ENCODE data around the gene GATA3.

Gene GATA3

DNA sequence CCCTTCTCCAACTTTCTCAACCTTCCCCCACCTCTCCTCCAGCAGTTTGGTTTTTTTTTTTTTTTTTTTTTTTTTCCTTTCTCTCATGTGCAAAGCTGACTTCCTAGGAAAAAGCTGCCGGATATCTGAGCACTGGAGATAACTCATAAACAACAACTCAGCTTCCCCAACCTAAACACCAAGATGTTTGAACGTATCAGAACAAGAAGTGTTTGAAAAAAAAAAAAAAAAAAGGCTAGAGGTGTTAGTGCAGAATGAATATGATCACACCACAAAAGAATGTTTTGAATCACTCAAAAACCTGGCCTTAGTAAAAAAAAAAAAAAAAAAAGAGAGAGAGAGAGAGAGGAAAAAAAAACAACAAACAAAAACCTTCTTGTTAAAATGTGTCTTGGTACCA lies 11.2 kb downstream of the GATA3 start:
- no peak for DNase-seq

DNA sequence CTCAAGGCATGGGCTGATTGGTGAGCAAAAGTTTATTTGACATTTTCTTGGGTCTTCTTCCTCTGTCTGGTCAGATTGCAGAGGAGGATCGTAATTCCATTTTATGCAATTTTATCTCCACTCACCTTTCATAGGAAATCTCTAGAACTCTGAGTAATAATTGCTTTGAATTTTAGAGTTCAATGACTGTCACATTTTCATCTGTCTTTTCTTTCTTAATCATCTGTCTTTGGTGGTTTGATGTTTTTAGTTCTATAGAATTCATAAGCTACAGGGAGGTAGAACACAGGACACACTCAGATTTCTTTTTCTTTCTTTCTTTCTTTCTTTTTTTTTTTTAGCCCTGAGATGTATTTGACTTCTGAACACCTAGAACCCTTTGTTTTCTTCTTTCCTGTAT lies 11.6 kb downstream of the GATA3 start:
- DNase-seq: no peak

DNA sequence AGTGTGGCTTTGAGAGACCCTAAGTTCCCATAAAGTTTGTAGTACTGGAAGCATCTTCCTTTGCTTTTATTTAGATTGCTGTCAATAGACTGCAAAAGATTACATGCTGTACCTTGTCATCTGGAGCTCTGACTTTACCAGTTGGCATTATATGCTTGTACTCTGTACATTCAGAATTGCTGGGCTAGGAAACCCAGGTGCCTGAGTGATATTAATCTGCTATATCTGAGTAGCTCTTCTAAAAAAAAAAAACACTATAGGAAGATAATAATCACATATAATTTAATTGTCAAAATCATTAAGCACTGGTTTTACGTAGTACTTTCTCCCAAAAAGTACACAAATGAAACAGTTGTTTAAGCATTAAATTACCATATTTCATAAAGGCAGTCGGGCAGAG lies 12.3 kb downstream of the GATA3 start:
- no peak for DNase-seq

DNA sequence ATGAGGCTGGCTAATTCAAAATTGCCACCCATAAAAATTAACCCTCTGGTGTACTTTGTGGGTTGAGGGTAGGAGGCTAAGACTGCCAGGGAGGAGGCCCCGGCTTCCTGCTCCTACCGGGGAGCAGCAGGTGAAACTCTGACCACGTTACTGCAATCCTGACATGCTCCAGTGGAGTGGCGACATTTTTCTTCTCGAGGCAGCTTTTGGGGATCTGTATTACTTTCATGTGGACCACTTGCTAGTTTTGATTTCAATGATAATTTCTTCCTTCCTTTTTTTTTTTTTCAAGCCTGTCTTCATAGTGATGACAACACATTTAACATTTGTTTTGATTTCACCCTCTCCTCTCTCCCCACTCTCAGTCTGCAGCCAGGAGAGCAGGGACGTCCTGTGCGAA lies 14.6 kb downstream of the GATA3 start:
- DNase-seq: no peak

DNA sequence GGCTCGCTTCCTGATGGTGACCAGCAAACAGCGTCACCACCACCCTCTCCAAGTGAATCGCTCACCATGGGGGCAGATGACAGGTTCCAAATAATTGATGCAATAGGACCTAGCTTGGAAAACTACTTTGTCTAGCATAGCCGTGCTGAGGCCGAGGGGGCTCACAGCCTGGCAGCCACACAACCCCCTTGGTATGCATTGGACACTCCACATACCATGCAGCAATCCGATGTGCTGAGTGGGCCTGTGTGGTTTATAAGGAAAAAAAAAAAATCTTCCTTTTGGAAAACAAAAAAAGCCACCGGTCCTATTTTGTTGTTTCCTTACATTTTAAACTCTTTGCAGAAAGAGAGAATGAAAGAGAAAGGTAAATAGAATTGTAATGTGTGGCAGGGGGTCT lies 15.1 kb downstream of the GATA3 start:
- DNase-seq: no peak

DNA sequence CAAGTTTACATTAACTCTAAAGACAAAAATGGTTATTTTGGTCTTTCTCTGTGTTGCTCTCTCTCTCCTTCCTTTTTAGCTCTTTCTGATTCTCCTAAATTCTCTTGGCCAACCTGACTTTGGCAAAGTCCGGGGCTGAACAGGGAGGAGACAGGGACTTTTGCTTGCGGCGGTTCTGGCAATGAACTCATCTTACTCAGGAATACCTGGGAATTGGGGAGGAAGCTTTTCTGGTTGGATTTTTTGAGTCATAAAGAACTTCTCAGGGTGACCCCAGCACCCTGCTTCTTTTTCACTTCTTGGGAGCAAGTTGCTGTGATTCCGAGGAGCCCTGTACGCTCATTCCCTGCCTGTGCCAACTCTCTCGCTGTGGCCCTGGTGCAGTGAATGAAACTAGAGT lies 16.0 kb downstream of the GATA3 start:
- DNase-seq: no peak

DNA sequence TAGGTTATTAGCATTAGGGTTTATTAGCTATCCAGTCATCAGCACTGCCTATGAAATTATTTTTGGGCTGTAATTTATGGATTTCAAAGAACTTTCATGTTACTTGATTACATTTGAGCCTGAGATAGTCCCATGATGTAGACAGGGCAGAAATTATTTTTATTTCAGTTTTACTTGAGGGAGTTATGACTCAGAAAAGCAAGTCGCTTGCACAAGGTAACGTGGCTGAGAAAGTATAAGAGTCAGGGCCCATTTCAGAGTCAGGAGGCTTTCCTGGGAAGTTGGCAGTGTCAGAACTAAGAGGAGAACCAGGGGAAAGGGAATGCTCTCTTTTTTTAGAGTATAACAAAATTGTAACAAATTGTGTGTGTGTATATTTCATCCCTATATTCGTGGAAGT lies 16.5 kb downstream of the GATA3 start:
- DNase-seq: no peak

DNA sequence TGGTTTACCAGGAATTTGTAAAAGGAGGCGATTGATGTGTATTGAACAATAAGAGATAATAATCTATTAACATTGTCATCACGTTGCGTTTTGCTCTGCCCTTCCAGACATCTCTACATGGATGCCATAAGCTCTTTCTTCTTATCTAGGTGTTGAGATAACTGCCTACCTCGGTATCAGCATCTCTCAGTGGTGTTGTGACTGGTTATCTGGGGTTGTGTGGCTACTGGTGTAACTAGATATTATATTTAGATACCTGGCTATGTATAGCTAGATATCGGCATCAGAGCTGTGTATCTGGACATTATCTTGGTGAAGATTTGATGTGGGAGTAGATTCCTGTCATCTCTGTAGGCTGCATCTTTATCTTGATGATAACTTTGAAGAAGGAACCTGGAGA lies 17.2 kb downstream of the GATA3 start:
- DNase-seq: no peak

DNA sequence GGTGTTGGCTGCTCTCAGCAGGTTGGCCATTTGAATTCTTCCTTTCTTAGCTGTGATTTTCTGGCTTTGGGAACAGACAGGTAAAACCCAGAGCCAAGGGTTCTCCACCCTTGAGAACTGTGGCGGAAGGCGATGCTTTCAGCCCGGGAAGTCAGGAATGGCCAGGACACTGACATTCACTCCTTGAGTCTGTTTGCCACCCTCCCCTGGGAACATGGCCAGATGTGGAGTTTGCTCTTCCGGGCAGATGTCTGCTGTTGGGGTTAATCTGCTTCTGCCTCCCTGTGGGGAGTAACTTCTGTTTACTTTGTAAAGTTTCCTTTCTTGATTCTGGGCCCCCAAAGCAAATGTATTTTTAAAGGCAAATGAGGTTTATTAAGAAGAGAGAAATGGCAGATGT lies 17.7 kb downstream of the GATA3 start:
- no peak for DNase-seq

DNA sequence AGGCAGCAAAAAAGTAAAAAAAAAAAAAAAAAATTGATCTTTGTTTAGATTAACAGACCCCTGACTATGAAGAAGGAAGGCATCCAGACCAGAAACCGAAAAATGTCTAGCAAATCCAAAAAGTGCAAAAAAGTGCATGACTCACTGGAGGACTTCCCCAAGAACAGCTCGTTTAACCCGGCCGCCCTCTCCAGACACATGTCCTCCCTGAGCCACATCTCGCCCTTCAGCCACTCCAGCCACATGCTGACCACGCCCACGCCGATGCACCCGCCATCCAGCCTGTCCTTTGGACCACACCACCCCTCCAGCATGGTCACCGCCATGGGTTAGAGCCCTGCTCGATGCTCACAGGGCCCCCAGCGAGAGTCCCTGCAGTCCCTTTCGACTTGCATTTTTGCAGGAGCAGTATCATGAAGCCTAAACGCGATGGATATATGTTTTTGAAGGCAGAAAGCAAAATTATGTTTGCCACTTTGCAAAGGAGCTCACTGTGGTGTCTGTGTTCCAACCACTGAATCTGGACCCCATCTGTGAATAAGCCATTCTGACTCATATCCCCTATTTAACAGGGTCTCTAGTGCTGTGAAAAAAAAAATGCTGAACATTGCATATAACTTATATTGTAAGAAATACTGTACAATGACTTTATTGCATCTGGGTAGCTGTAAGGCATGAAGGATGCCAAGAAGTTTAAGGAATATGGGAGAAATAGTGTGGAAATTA lies 19.4 kb downstream of the GATA3 start:
- no peak for DNase-seq

DNA sequence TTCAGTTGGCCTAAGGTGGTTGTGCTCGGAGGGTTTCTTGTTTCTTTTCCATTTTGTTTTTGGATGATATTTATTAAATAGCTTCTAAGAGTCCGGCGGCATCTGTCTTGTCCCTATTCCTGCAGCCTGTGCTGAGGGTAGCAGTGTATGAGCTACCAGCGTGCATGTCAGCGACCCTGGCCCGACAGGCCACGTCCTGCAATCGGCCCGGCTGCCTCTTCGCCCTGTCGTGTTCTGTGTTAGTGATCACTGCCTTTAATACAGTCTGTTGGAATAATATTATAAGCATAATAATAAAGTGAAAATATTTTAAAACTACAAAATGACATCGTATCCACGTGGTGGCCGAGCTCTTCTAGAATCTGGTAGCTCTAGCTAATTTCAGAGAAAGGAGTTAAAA lies 20.4 kb downstream of the GATA3 start:
- DNase-seq: no peak

DNA sequence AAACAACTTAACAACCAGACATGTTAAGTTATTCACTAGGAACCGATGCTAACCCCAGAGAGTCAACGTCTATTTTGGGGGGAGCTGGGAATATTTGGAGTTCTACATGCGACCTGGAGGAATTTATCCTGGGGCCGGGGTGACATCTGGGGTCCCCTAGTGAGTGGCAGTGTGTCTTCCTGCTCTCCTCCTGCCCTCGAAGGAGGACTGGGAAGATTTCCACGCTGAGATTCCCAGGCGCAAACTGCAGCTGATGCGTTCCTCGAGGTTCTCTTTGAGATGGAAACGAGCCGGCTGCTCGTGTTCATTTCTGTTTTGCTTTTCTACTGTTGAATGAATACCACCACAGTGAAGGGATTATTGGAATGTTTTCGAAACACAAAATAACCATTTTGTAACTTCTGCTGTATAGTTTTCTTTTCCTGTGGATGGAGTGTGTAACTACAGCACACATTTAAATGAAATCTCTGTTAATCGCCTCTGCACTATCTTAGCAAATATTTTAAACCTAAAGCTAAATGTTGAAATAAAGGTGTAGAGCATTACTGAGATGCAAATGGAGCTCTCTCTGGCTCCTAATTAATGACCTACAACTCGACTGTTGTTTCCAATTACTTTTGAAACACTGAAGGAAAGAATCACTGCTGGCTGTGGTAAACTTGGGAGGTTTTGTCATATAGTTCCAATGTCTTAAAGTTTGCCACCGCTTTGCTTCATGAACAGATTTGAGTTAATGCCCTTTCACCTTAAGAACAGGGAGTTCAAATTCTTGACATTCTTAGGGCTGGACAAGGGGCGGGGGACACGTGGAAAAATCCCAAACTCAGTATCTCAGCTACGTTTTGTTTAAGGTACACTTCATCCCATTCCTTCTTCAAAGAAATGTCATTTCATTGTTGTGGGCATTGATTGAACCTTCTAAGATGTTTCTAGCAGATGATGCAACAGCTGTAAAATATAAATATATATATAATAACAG lies 21.1 kb downstream of the GATA3 start:
- DNase-seq: no peak

DNA sequence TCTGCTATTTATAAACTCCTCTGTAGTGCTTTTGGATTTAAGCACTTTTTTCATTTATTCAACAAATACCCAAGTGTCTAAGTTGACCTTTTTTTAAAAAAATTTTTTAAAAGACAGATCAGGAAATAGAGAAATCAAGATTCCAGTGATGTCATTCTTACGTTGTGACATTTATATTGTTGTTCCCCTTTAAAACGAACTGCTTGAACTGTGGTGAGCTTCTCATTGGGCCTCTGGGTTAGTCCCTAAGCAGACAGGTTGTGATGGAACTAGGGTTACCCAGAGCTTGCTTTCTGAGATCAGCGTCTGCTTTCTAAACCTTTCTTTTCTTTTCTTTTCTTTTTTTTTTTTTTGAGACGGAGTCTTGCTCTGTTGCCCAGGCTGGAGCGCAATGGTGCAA lies 22.4 kb downstream of the GATA3 start:
- no peak for DNase-seq

DNA sequence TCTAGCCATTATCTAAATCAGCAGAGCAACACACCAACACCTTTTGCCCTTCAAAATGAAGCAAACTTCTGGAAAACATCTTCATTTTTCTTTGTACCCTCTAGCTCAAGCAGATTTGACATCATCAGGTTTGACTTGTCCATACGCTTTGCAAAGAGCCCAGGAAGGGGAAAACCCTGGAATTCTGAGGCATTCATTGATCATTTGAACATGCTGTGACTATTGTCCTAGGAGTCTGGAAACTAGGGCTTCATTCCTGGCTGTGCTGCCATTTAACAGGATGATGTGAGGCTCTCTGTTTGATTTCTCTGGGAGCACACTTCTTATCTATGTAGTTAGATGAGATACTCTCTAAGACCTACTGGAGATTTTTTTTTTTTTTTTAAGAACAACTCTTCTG lies 23.5 kb downstream of the GATA3 start:
- DNase-seq: no peak

DNA sequence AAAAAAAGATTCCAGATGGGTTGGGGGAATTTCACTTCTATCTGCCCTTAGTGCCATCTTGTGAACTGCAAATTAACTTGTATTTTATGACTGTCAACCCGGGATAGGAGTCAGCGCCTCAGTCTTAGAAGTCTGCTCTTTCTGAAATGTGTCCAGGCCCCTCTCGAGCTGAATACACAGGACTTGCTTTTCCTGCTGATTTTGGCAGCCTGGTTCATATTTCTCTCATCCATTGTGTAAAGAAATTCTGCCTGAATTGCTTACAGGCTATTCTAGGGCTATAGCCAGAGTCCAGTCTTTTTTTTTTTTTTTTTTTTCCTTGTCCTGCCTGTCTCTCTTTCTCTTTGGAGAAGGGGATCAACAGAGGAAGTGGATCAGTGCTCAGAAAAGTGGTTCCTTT lies 24.6 kb downstream of the GATA3 start:
- DNase-seq: no peak

DNA sequence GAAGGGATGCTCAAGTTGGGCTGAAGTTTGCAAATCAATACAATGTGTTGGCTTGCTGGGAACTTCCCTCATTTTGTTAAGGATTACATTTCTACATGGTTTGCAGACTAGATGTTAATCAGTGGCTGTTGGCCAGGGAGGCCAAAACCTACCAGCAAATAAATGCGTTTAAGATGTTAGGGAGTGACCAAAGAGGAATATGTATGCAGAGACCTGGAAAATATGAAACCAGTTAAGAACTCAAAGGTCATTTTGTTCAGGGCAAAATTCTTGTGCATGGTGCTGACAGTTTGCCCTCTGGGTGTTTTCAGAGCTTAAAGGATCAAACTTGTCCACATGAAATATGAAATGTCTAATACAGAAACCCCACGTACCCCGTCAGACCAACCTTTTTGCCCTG lies 30.3 kb downstream of the GATA3 start:
- DNase-seq: no peak

DNA sequence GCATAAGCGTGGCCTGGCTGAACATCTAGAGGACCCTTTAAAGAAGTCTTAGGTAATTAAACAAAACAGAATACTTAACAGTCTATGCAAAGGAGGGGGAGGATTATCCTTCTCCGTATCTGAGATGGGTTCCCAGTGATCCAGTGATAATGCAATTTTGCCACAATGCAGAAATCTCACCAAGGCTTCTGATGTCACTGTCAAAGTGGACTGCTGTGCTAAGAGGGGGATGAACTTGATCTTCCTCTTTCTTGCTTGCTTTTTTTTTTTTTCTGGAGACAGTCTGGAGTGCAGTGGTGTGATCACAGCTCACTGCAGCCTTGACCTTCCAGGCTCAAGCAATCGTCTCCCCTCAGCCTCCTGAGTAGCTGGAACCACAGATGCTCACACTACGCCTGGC lies 30.8 kb downstream of the GATA3 start:
- no peak for DNase-seq

DNA sequence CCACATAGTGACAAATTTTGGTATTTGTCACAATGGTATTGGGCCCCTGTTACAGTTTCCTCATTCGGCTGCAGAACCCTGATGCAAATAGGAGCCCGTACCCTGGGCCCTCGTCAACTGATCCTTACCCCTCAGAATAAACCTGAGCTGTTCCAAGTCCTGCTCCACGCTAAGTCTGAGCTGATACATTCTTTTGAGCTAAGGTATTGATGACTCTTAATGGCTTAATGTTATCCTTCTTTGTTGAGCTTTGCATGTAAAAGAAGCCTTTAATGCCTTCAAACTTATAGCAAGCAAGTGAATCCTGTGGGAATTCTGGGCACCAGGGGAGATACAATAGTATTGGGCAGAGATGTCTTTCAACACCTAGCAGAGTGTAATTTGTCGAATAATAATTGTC lies 31.8 kb downstream of the GATA3 start:
- DNase-seq: no peak

DNA sequence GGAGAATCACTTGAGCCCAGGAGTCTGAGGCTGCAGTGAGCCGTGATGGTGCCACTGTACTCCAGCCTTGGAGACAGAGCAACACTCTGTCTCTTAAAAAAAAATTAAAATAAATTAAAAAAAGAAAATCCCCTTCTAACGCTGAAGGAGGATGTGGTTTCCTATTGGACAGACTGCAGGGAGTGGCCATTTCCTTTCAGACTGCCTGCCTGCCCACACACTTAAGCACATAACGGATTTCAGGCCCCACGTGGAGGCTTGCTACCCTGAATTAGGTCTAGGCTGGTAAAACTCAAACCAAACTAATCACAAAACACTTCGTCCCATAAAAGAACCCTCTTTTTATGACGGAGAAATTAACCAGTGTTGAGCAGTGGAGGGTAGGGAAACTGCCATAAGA lies 34.0 kb downstream of the GATA3 start:
- no peak for DNase-seq

DNA sequence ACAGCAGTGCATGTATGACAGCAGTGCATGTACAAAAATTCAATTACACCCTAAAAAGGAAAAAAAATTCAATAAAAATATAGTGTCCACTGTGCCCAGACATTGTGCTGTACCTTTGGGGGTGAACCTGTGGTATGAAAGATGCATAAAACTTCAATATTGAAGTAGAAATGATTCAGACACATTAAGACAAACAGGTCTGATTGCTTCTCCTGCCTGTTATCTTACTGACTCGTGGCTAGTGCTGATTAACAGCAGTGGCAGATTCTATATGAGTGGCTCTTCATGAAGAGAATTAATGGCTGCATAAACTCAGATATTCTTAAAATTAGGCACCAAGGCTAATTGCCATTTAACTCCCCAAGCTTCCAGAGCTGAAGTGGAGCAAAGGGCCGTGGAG lies 37.9 kb downstream of the GATA3 start:
- DNase-seq: no peak

DNA sequence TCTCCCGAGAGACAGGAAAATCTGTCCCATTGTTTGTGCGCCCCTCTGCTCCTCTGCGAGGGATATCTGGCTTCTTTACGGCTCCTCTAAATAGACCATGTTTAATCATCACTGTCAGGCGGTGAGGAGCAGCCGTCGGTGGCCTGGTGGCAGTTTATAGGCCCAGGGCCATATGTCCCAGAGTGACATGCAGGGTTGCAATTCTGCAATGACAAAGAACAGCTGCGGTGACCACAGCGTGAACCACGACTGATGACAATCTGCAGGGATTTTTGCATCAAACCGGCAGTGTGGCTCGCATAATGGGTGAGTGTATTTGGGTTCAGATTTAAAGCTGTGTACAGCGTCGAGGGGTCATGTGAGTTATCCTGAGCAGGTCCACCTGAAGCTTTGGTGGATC lies 41.5 kb downstream of the GATA3 start:
- no peak for DNase-seq

DNA sequence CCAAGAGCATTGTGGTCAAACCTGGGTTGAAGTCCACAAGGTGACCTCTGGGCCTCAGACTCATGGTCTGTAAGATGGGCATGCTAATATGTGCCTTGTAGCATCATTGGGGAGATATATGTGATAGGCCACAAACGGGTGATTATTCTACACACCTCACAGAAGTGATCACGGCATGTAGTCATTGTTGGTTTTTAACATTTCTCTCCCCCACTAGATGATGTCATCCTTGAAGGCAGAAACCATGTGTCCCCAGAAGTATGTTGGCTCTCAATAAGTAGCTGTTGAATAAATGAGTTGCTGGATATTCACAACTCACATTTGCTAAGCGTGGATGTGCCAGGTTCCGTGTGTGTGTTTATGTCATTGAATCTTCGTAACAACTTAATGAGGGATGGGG lies 42.4 kb downstream of the GATA3 start:
- no peak for DNase-seq

DNA sequence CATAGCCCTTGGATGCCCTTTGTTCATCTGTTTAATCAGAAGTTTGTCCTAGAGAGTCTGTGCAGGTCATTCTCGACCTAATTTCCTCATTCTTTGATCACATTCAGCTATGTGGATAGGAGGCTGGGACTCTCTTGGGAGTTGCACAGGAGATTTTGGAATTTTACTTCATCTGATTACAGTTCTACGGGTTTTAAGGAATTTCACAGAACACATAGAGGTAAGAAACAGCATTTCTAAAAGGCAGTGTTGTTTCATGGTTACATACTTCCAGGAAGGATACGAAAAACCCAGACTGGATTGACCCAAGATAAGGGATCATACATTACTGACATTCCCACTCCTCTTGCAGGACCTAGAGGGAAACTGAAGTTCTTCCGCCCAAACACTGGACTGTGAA lies 45.9 kb downstream of the GATA3 start:
- DNase-seq: no peak

DNA sequence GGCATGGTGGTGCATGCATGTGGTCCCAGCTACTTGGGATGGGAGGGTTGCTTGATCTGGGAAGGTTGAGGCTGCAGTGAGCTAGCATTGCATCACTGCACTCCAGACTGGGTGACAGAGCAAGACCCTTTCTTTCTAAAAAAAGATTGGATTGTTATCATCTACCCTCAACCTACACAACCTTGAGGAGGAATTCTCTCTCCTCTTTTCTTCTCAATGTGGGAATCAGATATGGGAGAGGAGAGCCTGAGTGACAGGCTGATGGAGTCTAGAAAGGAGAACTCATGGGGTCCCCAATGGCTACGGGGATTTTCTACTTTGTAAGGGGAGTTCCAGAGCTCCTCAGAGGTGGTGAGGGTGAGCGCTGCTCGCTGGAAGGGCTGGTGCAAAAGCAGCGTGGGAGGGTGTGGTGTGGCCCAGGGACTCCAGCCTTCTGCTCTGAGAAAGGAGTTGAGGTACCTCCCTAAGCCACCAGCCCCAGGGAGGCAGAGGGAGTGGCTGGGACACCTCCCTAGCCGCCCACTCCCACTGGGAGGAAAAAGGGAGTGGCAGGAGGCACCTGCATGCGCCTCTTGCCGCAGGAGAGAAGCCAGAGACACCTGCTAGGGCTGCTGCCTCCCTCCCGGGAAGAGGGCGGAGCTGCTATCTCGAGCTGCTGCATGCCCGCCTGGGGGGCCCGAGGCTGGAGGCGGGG lies 48.4 kb downstream of the GATA3 start:
- DNase-seq: no peak
